ENCODE measurements around the gene CD300LB. TPM values are rescaled to one million over a fixed set of nuclear protein-coding genes. Genes with fewer than 3 reads are reported as not detected.

Gene CD300LB
- polyA plus RNA-seq, 3 donors: 0.08 to 0.70 (median 0.56) TPM

DNA sequence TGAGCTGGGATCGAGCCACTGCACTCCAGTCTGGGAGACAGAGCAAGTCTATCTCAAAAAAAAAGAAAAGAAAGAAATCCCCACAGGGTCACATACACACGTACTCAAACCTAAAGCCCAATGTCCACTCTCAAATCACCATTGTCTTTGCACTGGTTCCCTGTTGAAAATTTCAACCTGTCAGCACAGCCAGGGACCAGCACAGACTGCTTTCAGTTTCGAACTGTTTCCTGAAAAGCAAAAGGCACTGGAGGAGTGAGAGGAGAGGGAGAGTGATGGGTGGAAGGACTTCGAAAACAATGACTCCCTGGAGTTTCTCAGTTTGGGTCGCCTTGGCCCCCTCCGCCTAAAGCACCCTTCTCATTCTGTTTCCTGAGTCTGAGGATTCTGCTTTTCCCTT is 23.6 kb upstream of the CD300LB start:
- H3K27ac ChIP-seq (ENCODE audit: low read depth, low read length): no peak overlapping the region
- 48 to 59% (median 56%) methylated on average over 5 to 6 of the region's 6 CpGs for WGBS, 3 donors

DNA sequence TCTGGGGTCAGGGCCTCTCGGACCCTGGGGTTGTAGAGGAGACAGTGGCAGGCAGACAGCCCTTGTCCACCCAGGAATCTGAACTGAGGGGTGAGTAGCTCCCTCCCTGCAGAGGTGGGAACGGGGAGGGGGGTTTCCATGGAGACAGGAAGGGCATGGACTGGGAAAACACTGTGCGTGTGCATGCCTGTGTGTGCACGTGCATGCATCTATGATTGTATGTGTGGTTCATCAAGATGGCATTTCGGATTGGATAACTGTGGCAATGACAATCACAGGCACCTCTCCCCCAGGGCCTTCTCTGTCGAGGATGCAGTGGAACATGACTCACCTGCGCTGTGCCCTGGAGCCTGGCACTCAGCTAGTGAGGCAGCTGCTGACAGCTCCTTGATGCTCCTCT is 20.8 kb upstream of the CD300LB start:
- 43 to 63% (median 62%) methylated on average over 7 of the region's 7 CpGs for WGBS, 3 donors
- H3K27ac ChIP-seq (ENCODE audit: low read depth, low read length): no peak overlapping the region

DNA sequence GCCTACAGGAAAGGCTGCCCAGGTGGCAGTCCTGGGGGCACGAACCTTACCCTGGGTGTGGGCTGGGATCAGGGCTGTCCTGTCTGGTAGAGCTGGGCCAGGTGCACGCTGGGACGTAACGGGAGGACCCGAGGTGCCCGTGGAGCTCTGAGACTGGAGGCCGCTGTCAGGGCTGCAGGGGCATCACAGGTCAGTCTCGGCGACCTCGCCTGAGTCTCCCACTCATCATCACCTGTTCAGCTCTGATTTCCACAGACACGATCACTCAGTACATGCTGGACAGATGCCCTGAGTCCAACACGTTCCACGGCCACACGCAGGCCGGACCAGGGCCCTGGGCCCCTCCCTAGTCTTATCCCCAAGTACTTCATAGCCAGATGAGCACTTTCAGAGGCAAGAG is 19.3 kb upstream of the CD300LB start:
- WGBS, 3 donors: 72 to 88% (median 88%) methylated on average over 15 of the region's 15 CpGs

DNA sequence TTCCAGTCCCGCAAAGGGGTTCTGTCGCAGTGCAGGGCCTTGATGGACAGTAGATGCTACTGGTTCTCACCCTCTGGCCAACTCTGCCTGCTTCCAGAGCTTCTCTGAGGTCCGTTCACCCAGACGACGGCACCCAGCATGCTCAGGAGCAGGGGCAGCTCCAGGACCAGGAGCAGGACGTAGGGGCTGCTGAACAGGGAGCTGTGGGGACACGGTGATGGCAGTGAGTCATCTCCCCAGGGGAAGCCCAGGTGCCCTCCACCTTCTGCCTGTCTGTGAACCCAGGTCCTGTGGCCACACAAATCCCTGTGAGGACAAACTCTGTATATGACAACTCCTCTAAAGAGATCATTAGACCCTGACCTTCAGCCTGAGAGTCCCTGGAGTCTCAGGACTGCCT is 18.1 kb upstream of the CD300LB start:
- H3K27ac ChIP-seq (ENCODE audit: low read depth, low read length): no peak overlapping the region
- 73 to 85% (median 75%) methylated on average over 7 of the region's 7 CpGs for WGBS, 3 donors

More for the DNA sequence above, 19.3 kb upstream of the CD300LB start:
- no peak overlapping the region for H3K27ac ChIP-seq (ENCODE audit: low read depth, low read length)

DNA sequence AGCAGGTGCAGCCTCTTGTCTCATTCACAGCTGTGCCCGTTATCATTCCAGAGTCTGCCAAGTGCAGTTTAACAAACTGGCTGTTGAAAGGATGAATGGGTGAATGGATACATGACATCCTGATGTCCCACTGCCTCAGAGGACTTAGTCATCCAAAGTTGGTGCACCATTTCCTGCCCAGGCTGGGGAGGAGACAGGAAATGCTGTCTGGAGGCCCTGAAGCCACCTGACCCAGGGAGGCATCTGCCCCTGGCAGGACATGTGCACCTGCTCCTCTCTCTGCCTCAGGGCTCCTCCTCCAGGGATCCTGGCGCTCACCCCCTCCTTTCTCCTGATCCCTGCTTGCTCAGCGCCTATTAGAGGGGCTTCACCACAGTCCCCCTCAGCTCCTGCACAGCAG is 16.5 kb upstream of the CD300LB start:
- H3K27ac ChIP-seq (ENCODE audit: low read depth, low read length): no peak overlapping the region
- WGBS, 3 donors: 66 to 84% (median 80%) methylated on average over 2 to 3 of the region's 3 CpGs

DNA sequence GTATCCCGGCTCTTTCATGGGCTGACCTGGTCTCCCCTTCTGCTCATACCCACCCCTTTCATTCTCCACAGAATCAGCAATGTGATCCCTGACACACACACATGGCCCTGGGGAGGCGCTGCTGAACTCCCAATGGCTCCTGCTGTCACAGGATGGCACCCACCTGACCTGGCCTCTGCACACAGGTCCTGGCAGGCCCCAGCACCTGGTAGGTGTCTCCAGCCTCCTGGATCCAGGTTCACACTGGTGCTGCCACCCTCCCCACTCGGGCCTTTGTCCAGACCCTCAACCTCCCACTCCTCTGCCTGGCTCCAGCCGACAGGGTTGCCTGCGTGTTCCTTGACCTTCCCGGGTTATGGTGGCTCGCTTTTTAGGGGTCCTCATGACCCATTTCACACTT is 16.0 kb upstream of the CD300LB start:
- no peak overlapping the region for H3K27ac ChIP-seq (ENCODE audit: low read depth, low read length)
- WGBS, 3 donors: 78 to 89% (median 89%) methylated on average over 7 of the region's 7 CpGs

DNA sequence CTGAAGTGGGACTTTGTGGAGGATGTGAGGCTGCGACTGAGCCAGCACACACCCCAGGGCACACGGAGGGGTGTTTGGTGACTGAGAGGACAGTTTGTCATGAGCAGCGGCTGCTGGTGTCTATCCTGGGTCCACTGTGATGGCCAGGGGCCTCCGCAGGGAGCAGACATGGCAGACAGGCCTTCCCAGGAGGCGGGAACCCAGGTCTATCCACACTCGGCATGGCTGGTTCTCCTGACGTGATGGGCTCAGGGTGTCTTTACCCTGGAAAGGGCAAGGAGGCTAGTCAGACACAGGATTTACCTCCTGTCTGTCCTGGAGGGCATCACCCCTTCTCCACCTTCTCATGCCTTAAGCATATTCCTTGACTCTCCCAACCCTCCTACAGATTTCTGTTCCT is 15.3 kb upstream of the CD300LB start:
- H3K27ac ChIP-seq (ENCODE audit: low read depth, low read length): no peak overlapping the region
- 72 to 95% (median 92%) methylated on average over 7 of the region's 7 CpGs for WGBS, 3 donors

DNA sequence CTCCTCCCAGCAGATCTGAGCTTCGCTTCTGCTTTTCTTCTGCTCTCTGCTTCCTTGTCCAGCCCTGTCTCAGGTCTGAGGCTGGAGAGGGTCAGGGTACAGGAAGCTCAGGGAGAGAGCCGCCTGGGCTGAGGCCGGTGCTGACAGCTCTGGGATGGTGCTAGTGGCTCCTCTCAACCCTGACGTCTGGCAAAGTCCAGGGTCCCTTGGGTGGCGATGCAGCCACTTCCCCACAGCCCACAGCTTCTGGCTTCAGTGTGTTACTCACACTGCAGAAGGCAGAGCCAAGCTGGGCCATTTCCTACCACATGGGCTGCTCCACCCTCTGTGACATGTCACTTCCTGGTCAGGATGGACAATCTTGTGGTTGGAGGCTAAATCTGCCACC is 14.6 kb upstream of the CD300LB start, which contains the start of gene CD300C:
CD300C (minus strand) TSS at position 273 of the 388 bp plus-strand sequence. CDS start 333 bp downstream, outside the sequence.
- no peak within 1 kb of the TSS for H3K27ac ChIP-seq (ENCODE audit: low read depth, low read length)
- 33 to 46% (median 35%) methylated on average over 5 of the region's 5 CpGs for WGBS, 3 donors

DNA sequence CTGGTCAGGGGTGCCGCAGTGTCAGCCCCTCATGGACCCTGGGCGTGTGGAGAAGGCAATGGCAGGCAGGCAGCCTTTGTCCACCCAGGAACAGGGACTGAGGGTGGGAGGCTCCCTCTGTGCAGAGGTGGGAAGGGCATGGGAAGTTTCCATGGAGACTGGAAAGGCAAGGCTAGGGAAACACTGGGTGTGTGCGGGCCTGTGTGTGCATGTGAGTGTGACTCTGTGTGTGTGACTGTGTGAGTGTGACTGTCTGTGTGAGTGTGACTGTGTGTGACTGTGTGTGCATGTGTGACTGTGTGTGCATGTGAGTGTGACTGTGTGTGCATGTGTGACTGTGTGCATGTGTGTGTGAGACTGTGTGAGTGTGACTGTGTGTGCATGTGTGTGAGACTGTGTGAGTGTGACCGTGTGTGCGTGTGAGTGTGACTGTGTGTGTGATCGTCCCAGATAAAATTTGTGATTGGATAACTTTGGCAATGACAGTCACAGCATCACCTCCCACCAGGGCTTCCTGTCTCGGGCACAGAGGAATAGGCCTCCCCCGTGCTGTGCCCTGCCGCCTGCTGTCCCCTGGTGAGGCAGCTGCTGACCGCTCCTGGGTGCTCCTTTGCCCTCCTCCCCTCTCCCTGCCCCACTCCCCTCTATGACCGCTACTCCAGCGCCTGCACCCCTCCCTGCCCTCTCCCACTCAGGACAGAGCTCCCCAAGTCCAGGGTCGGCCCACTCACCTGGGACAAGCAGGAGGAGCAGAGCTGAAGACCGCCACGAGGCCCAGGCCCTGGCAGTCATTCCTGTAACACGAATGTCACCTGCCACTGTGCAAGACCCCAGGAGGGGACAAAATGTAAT is 13.9 kb upstream of the CD300LB start:
- H3K27ac ChIP-seq (ENCODE audit: low read depth, low read length): no peak overlapping the region
- 60 to 73% (median 71%) methylated on average over 15 to 16 of the region's 16 CpGs for WGBS, 3 donors

DNA sequence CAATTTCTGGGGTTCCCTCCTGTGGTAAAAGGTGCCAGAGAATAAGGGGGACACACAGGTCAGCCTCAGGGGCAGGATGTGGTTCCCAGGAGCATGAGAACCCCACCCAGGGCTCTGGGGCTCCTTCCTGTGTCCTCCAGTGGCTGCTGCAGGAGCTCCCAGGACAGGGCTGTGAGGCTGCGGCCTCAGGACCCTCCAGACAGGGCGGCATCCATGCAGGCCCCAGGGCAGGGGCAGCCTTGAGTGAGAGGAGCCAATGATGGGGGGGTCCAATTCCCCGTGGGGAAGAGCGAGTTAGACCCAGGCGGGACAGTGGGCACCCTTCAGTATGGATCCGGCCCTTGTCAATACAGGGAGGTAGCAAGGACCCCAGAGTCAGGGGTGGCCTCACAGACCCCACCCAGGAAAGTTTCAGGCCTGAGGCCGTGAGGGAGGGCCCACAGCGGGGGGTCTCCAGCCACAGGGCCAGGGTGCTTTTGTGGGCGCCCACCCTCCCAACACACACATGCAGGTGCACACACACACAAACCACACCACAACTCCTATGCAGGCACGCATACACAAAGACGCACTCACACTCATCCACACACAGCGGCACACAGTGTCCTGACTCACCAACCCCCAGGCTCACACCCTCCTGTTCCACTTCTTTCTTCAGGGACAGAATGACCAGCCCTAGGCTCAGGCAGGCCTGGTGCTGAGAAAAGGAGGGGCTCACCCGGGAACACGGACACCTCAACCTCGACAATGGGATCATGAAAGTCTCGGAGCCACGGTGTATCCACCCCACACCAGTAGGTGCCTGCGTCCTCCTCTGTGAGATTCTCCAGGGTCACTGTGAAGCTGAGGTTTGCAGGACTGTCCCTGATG is 12.9 kb upstream of the CD300LB start:
- no peak overlapping the region for H3K27ac ChIP-seq (ENCODE audit: low read depth, low read length)
- WGBS, 3 donors: 77 to 92% (median 91%) methylated on average over 17 to 18 of the region's 18 CpGs

DNA sequence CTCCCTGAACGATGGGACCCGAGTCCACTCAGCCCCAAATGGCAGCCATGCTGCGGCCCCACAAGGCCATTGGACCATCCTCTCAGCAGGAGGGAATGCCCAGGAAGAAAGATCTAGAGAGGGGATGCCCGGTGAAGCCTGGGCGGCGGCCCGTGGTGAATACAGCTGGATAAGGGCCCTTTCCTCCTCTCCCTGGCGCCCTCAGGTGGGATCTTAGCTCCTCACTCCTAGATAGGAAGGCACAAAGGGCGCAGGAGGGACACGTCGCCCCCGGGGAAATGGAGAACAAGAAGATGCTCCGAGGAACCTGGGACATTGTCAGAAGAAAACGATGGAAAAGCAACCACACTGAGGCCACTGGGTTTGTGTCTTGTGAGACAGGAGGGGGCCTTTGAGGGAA is 12.1 kb upstream of the CD300LB start:
- H3K27ac ChIP-seq (ENCODE audit: low read depth, low read length): no peak overlapping the region
- 72 to 83% (median 81%) methylated on average over 14 of the region's 14 CpGs for WGBS, 3 donors

DNA sequence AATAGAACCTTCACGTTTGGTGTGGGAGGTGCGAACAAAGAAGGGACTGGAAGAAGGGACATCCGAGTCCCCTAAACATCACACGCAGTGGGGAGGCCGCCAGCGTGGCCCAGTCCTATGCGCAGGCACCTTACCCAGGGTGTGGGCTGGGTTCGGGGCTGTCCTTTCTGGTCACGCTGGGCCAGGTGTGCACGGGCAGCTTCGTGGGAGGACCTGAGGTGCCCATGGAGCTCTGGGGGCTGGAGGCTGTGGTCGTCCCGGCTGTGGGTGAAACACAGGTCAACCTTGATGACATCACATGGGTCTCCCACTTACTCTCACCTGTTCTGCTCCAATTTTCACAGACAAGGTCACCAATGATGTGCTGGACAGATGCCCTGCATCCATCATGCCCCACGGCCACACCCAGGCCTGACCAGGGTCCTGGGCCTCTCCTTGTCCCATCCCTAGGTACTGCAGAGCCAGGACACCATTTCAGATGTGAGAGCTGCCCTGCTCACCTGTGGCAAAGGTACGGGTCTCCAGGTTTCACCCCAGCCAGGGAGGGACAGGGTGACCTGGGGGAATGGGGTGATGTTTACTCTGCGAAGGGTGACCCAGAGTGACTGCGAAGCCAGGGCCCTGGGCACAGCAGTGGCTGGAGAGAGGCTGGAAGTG is 11.6 kb upstream of the CD300LB start:
- 82 to 92% (median 86%) methylated on average over 17 of the region's 17 CpGs for WGBS, 3 donors
- no peak overlapping the region for H3K27ac ChIP-seq (ENCODE audit: low read depth, low read length)

DNA sequence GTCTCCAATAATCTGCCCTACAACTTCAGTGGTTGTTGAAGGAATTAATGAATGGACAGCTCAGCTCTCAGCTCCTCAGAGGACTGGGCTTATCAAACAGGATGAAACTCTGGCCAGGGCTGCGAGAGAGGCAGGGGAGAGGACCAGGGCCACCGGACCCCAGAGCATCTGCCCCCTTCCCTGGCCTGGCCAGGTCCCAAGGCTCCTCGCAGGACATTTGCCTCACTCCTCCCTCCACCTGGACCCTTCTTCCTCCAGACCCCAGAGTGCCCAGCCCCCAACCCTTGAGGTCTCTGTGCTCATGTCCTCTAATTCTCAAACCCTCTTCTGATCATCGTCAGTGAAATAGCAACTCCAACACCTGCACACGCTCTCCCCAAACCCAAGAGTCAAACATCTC is 10.9 kb upstream of the CD300LB start:
- 72 to 86% (median 76%) methylated on average over 5 of the region's 5 CpGs for WGBS, 3 donors
- H3K27ac ChIP-seq (ENCODE audit: low read depth, low read length): no peak overlapping the region

DNA sequence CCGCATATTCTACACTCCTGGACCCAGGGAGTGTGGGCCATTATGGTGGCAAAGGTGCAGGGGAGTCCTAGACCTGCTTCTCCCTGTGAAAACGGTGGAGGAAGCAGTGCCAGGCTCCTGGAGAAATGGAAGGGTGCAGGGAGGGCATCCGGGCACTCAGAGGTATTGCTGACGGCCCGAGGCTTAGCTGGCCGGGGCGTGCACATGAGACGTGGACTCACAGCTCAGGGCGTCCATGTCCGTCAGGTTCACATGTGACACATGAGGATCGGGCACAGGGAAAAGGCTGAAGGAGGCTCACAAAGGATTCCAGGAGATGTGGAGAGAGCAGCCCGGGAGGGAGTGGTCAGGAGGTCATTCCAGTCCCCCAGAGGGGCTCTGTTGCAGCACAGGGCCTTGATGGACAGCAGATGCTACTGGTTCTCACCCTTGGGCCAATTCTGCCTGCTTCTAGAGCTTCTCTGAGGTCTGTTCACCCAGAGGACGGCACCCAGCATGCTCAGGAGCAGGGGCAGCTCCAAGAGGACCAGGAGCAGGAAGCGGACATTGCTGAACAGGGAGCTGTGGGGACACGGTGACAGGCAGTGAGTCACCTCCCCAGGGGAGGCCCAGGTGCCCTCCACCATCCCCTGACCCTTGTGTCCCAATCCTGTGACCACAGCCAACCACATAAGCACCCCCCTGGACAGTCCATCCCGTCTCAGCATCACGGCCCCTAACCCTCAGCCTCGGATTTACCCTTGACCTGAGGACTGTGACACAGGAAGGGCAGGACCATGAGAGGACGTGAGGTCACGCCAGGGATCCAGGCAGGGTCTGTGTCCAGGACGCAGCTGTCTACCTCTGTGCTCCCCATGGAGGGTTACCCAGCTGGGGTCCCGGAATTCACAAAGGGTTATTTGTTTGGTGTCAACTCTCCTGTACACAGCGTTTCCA is 10.2 kb upstream of the CD300LB start:
- WGBS, 3 donors: 59 to 74% (median 72%) methylated on average over 23 of the region's 23 CpGs
- no peak overlapping the region for H3K27ac ChIP-seq (ENCODE audit: low read depth, low read length)

DNA sequence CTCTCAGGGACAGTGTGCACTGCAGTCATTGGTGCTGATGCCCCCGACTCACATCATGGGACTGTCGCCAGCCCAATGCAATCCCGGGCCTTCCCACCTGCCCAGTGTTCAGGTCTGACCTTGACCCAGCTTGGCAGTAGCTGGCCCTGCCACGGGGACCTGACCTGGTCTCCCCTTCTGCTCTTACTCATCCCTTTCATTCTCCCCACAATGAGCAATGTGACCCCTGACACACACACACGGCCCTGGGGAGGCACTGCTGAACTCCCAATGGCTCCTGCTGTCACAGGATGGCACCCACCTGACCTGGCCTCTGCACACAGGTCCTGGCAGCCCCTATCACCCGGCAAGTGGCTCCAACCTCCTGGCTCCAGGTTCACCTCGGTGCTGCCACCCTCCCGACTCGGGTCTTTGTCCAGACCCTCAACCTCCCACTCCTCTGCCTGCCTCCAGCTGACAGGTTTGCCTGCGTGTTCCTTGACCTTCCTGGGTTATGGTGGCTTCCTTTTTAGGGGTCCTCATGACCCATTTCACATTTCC is 8.1 kb upstream of the CD300LB start:
- WGBS, 3 donors: 59 to 76% (median 68%) methylated on average over 10 of the region's 10 CpGs
- H3K27ac ChIP-seq (ENCODE audit: low read depth, low read length): no peak overlapping the region

DNA sequence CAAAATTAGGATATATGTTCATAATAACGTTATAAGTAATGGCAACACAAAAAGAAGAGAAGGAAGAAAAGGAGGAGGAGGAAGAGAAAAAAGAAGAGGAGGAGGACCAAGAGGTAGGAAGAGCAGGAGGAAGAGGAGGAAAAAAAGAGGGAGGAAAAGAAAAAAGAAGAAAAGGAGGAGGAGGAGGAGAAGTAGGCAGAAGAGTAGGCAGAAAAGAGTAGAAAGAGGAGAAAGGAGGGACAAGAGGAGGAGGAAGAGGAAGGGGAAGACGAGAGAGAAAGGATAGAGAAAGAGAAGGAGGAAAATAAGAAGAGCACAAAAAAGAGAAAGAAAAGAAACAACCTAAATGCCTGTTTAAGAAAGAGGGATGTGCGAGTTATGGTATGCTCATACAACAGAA is 5.6 kb upstream of the CD300LB start:
- WGBS, 3 donors: 59 to 71% (median 69%) methylated on average over 3 of the region's 3 CpGs
- H3K27ac ChIP-seq (ENCODE audit: low read depth, low read length): no peak overlapping the region

DNA sequence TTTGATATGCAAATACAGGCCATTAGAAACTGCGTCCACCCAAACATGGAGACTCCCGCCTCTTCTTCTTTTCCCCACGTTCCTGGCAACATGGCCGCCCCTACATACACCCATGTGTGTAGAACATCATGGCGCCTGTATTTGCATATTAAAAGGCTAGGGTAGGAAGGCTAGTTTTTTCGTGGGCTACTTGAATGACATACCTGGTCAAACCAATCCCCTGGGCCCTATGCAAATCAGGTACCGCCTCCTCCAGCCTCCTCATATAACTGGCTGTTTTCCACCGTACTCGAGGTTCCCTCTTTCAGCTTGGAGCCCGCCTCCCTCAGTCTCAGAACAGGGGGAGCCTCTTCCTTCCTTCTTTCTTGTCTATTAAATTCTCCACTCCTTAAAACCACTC is 840 bp upstream of the CD300LB start:
- H3K27ac ChIP-seq (ENCODE audit: low read depth, low read length): no peak overlapping the region
- 44 to 61% (median 48%) methylated on average over 10 of the region's 10 CpGs for WGBS, 3 donors

DNA sequence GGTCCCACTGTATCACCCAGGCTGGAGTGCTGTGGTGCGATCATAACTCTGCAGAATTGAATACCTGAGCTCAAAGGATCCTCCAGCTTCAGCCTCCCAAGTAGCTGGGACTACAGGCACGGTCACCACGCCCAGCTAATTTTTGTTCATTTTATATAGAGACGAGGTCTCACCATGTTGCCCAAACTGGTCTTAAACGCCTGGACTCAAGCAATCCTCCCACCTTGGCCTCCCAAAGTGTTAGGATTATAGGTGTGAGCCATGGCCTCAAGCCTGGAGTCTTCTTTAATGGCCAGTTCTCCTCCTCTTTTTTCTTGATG is 484 bp downstream of the CD300LB start:
- WGBS, 3 donors: 57 to 87% (median 66%) methylated on average over 5 of the region's 5 CpGs
- H3K27ac ChIP-seq (ENCODE audit: low read depth, low read length): no peak overlapping the region

Data from adipose tissue (tissue), 3 donors.